ENCODE data around the gene TNS3.

DNA sequence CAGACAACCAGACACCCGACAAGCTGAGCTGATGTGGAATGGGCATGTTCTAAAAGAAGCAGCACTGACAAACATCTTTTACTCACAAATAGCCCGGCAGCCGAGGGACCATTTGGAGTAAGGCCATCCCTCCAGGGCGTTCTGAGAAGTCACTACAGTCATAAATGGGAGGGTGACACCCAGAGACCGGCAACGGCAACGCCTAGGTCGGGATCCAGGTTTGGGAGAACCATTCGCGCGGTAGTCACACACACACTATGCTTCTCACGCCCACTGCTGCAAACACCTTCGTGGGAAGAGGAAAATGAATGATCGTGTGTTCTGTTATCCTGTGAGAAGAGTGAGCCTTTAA lies 9.8 kb downstream of the TNS3 start:
- TF ChIP-seq GABPA (IDR thresholded peaks at IDR 0.05; ENCODE audit: low read depth) = no peak
- TF ChIP-seq, protein P1, sequence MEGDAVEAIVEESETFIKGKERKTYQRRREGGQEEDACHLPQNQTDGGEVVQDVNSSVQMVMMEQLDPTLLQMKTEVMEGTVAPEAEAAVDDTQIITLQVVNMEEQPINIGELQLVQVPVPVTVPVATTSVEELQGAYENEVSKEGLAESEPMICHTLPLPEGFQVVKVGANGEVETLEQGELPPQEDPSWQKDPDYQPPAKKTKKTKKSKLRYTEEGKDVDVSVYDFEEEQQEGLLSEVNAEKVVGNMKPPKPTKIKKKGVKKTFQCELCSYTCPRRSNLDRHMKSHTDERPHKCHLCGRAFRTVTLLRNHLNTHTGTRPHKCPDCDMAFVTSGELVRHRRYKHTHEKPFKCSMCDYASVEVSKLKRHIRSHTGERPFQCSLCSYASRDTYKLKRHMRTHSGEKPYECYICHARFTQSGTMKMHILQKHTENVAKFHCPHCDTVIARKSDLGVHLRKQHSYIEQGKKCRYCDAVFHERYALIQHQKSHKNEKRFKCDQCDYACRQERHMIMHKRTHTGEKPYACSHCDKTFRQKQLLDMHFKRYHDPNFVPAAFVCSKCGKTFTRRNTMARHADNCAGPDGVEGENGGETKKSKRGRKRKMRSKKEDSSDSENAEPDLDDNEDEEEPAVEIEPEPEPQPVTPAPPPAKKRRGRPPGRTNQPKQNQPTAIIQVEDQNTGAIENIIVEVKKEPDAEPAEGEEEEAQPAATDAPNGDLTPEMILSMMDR (IDR thresholded peaks at IDR 0.05; ENCODE audit: insufficient read depth, low read length) = no peak
- TF ChIP-seq SPI1 (IDR thresholded peaks at IDR 0.05; ENCODE audit: borderline replicate concordance, low read depth) = no peak
- TF ChIP-seq, protein P2, sequence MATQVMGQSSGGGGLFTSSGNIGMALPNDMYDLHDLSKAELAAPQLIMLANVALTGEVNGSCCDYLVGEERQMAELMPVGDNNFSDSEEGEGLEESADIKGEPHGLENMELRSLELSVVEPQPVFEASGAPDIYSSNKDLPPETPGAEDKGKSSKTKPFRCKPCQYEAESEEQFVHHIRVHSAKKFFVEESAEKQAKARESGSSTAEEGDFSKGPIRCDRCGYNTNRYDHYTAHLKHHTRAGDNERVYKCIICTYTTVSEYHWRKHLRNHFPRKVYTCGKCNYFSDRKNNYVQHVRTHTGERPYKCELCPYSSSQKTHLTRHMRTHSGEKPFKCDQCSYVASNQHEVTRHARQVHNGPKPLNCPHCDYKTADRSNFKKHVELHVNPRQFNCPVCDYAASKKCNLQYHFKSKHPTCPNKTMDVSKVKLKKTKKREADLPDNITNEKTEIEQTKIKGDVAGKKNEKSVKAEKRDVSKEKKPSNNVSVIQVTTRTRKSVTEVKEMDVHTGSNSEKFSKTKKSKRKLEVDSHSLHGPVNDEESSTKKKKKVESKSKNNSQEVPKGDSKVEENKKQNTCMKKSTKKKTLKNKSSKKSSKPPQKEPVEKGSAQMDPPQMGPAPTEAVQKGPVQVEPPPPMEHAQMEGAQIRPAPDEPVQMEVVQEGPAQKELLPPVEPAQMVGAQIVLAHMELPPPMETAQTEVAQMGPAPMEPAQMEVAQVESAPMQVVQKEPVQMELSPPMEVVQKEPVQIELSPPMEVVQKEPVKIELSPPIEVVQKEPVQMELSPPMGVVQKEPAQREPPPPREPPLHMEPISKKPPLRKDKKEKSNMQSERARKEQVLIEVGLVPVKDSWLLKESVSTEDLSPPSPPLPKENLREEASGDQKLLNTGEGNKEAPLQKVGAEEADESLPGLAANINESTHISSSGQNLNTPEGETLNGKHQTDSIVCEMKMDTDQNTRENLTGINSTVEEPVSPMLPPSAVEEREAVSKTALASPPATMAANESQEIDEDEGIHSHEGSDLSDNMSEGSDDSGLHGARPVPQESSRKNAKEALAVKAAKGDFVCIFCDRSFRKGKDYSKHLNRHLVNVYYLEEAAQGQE (IDR thresholded peaks at IDR 0.05; ENCODE audit: insufficient replicate concordance, low read depth) = no peak

All from HL-60 (cell line).